Gastroesophageal sphincter (tissue), 3 donors: ENCODE measurements around the gene EME2.

ENCODE experiments used
- CTCF ChIP-seq, 4 experiments: fragments of 200-600 bp in 2 of 4; fragments of 450-650 bp in 2 of 4; sonication (generic) in 1 of 4; IDR thresholded peaks; one replicate each; pipeline ENCODE4 v1.5.1; 2017 to 2019; ENCODE audit warnings: antibody characterized with exemption in 4 of 4, mild to moderate bottlenecking in 2 of 4, moderate library complexity in 2 of 4
- POLR2A ChIP-seq, 2 donors: fragments of 450-650 bp; IDR thresholded peaks; one replicate each; pipeline ENCODE4 v1.6.1; 2017; ENCODE audit warnings: antibody characterized with exemption in 2 of 2, mild to moderate bottlenecking in 2 of 2, moderate library complexity in 1 of 2

GRCh38 chr16:1768061-1768766 lies 4.4 kb upstream of the EME2 start:
- TF ChIP-seq POLR2A (IDR thresholded peaks at IDR 0.05) (no peak), CTCF (IDR thresholded peaks at IDR 0.05) (no peak)
